Caco-2 (cell line): Measurements from ENCODE around the gene VWA8. TPM values are rescaled to one million over a fixed set of nuclear protein-coding genes. Genes with fewer than 3 reads are reported as not detected.
"Not testable (repeated sequence)": the region's sequence is repeated elsewhere in the genome, so short reads cannot be mapped to it uniquely, and the experiment has no call there.

Experiments used
- BruUV-seq: library from RNA; stranded (reverse); fragments of 400-500 nt; replicated peaks from 2 replicates; lab custom pipeline; 2021; lab: Mats Ljungman, UMichigan
- CTCF ChIA-PET: fragments of 300-600 bp; sonication (Branson Sonifier 250); formaldehyde crosslinking; loops from one replicate; lab custom pipeline; 2022; ENCODE audit warnings: antibody characterized with exemption; lab: Charles Lee
- POLR2A ChIA-PET: fragments of 300-600 bp; sonication (Branson Sonifier 250); formaldehyde crosslinking; loops from one replicate; lab custom pipeline; 2022; ENCODE audit warnings: antibody characterized with exemption; lab: Charles Lee
- DNase-seq, 2 experiments: peaks; one replicate each; pipeline versions ENCODE4 v3.0.0 to v3.0.0-alpha.2; 2020 to 2022
- H3K27me3 ChIP-seq: replicated peaks from 2 replicates; pipeline ENCODE4 v1.6.0; 2011; ENCODE audit warnings: low read length; ENCODE audit not compliant: control insufficient read depth, insufficient read depth
- H3K36me3 ChIP-seq: 2 replicates; pipeline ENCODE4 v1.5.1; 2011; ENCODE audit warnings: low read length; ENCODE audit not compliant: control insufficient read depth, insufficient read depth
- H3K4me1 ChIP-seq: fragments of 250-450 bp; sonication (Bioruptor Pico); 2 replicates; pipeline ENCODE4 v1.5.1; 2020; ENCODE audit warnings: mild to moderate bottlenecking
- H3K4me3 ChIP-seq: 2 replicates; pipeline ENCODE4 v1.5.1; 2011; ENCODE audit warnings: low read depth, mild to moderate bottlenecking, control low read depth, low read length
- H3K9me3 ChIP-seq: fragments of 250-450 bp; sonication (Bioruptor Pico); 2 replicates; pipeline ENCODE4 v1.5.1; 2020; ENCODE audit warnings: mild to moderate bottlenecking, moderate library complexity
- H3K27ac Mint-ChIP-seq: one replicate; pipeline ENCODE4 v1.8.0; 2022; ENCODE audit warnings: mixed read lengths; ENCODE audit not compliant: unreplicated experiment
- H3K27me3 Mint-ChIP-seq: one replicate; pipeline ENCODE4 v1.8.0; 2022; ENCODE audit warnings: mixed read lengths; ENCODE audit not compliant: insufficient read depth, unreplicated experiment
- H3K36me3 Mint-ChIP-seq: one replicate; pipeline ENCODE4 v1.8.0; 2022; ENCODE audit warnings: mild to moderate bottlenecking, mixed read lengths; ENCODE audit not compliant: insufficient read depth, unreplicated experiment
- H3K4me1 Mint-ChIP-seq: one replicate; pipeline ENCODE4 v1.8.0; 2022; ENCODE audit warnings: low read depth, mixed read lengths; ENCODE audit not compliant: unreplicated experiment
- H3K4me3 Mint-ChIP-seq: one replicate; pipeline ENCODE4 v1.8.0; 2022; ENCODE audit warnings: mild to moderate bottlenecking, moderate library complexity, mixed read lengths; ENCODE audit not compliant: unreplicated experiment
- H3K9me3 Mint-ChIP-seq: one replicate; pipeline ENCODE4 v1.8.0; 2022; ENCODE audit warnings: mixed read lengths; ENCODE audit not compliant: unreplicated experiment
- CTCF ChIP-seq, 2 experiments: fragments of 200-600 bp in 1 of 2; IDR thresholded peaks; 1 replicate in 1 of 2; 2 replicates in 1 of 2; pipeline versions ENCODE4 v1.5.1 to v1.8.0; 2011 to 2022; ENCODE audit warnings: antibody characterized with exemption in 1 of 2, control low read depth in 1 of 2, inconsistent platforms in 1 of 2, low read depth in 1 of 2, low read length in 1 of 2, mild to moderate bottlenecking in 1 of 2, moderate library complexity in 1 of 2; ENCODE audit not compliant: insufficient read depth in 1 of 2, severe bottlenecking in 1 of 2, unreplicated experiment in 1 of 2
- intact Hi-C: fragments of 100-400 bp; cut with micrococcal nuclease; formaldehyde crosslinking; loops from one replicate; pipeline ENCODE4 v1.10.0; 2022; ENCODE audit not compliant: unreplicated experiment
- total RNA-seq: library from RNA; stranded (reverse); gene quantifications from 2 replicates; pipeline ENCODE4 v1.2.3, GENCODE V29; 2022

Gene VWA8
- total RNA-seq, 1 experiment from 2014 or later, result 20.7 TPM

GRCh38 chr13:41811588-41812021 is 149.3 kb downstream of the VWA8 start:
- H3K27me3 Mint-ChIP-seq, result no peaks in the 10 kb centered on the region
- H3K27ac Mint-ChIP-seq, result no peak overlapping the region
- no peaks in the 10 kb centered on the region for H3K9me3 Mint-ChIP-seq
- no peaks in the 10 kb centered on the region for H3K4me1 Mint-ChIP-seq
- Histone ChIP-seq H3K4me3 (no peak overlapping the region), H3K36me3 (no peaks in the 10 kb centered on the region), H3K27me3 (no peaks in the 10 kb centered on the region), H3K4me1 (no peaks in the 10 kb centered on the region; the same call in 1 of the 2 replicates), H3K9me3 (no peaks in the 10 kb centered on the region)
- intact Hi-C loops, result no loop called here
- ChIA-PET CTCF (no interaction called here), POLR2A (no interaction called here)
- H3K4me3 Mint-ChIP-seq, result no peak overlapping the region
- no peak for DNase-seq
- no peak for TF ChIP-seq CTCF (IDR thresholded peaks at IDR 0.05; ENCODE audit: insufficient read depth in 1 of 2, low read depth in 1 of 2, low read length in 1 of 2, severe bottlenecking in 1 of 2, unreplicated experiment in 1 of 2)
- BruUV-seq, result no TSS peak
- peaks cover 18% of the 10 kb centered on the region for H3K36me3 Mint-ChIP-seq

DNA sequence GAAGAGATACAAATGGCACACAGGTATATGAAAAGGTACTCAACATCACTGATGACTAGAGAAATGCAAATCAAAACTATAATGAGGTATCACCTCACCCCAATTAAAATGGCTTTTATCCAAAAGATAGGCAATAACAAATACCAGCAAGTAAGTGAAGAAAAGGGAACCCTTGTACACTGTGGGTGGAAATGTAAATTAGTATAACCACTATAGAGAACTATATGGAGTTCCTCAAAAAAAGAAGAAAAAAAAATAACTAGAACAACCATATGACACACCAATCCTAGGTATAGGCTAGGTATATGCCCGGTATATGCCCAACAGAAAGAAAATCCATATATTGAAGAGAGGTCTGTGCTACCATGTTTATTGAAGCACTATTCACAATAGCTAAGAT is 150.9 kb downstream of the VWA8 start:
- H3K27me3 Mint-ChIP-seq, result no peaks in the 10 kb centered on the region
- ChIA-PET CTCF (no interaction called here), POLR2A (no interaction called here)

DNA sequence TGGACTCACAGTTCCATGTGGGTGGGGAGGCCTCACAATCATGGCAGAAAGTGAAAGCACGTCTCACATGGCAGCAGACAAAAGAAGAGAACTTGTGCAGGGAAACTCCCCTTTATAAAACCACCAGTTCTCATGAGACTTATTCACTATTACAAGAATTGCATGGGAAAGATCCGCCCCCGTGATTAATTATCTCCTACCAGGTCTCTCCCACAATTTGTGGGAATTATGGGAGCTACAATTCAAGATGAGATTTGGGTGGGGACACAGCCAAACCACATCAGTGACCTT is 157.5 kb downstream of the VWA8 start:
- H3K4me3 ChIP-seq, H3K36me3 Mint-ChIP-seq, DNase-seq, H3K27ac Mint-ChIP-seq, H3K4me1 Mint-ChIP-seq, H3K9me3 ChIP-seq, H3K27me3 Mint-ChIP-seq, H3K4me1 ChIP-seq, POLR2A ChIA-PET, H3K4me3 Mint-ChIP-seq, CTCF ChIA-PET, H3K36me3 ChIP-seq, BruUV-seq, intact Hi-C loops, H3K27me3 ChIP-seq: not testable (repeated sequence)
- peaks cover 10% of the 10 kb centered on the region for H3K9me3 Mint-ChIP-seq

More for the DNA sequence above, 150.9 kb downstream of the VWA8 start:
- Mint-ChIP-seq H3K4me1 (no peaks in the 10 kb centered on the region), H3K4me3 (no peak overlapping the region), H3K9me3 (peaks cover 3% of the 10 kb centered on the region), H3K36me3 (peaks cover 17% of the 10 kb centered on the region), H3K27ac (no peak overlapping the region)
- H3K27me3 ChIP-seq, result no peaks in the 10 kb centered on the region
- no peak for TF ChIP-seq CTCF (IDR thresholded peaks at IDR 0.05; ENCODE audit: insufficient read depth in 1 of 2, low read depth in 1 of 2, low read length in 1 of 2, severe bottlenecking in 1 of 2, unreplicated experiment in 1 of 2)
- no TSS peak for BruUV-seq
- intact Hi-C loops, result no loop called here
- H3K9me3 ChIP-seq, result no peaks in the 10 kb centered on the region
- no peaks in the 10 kb centered on the region for H3K36me3 ChIP-seq
- no peak for DNase-seq
- H3K4me3 ChIP-seq, result no peak overlapping the region
- no peaks in the 10 kb centered on the region; the same call in 1 of the 2 replicates for H3K4me1 ChIP-seq
